H1 (cell line): ENCODE measurements around the gene SGCG. TPM values are rescaled to one million over a fixed set of nuclear protein-coding genes. Genes with fewer than 3 reads are reported as not detected.

ENCODE experiments used
- CTCF ChIA-PET: fragments of 300-600 bp; sonication (Branson Sonifier 250); formaldehyde crosslinking; loops from one replicate; lab custom pipeline; 2021; ENCODE audit not compliant: partially characterized antibody; lab: Charles Lee
- POLR2A ChIA-PET: fragments of 300-600 bp; sonication (Branson Sonifier 250); formaldehyde crosslinking; loops from one replicate; lab custom pipeline; 2021; ENCODE audit warnings: inconsistent platforms; ENCODE audit not compliant: partially characterized antibody; lab: Charles Lee
- DNase-seq, 2 experiments: peaks; one replicate each; pipeline versions ENCODE4 v3.0.0 to v3.0.0-alpha.2; 2010 to 2022; ENCODE audit warnings: low spot score in 2 of 2, low read depth in 1 of 2, mixed read lengths in 1 of 2
- FAIRE-seq: peaks from 2 replicates; lab custom pipeline; 2011; peaks lifted over from hg19 to GRCh38; lab: Jason Lieb, UNC
- H2AFZ ChIP-seq: 2 replicates; pipeline ENCODE4 v1.8.1; 2012; ENCODE audit warnings: low read length, inconsistent platforms
- H2AK5ac ChIP-seq: 2 replicates; pipeline ENCODE4 v1.6.1; 2013; ENCODE audit warnings: low read depth, low read length
- H2BK120ac ChIP-seq: replicated peaks from 2 replicates; pipeline ENCODE3; 2013; ENCODE audit warnings: low read depth, low read length, inconsistent platforms
- H2BK12ac ChIP-seq: 2 replicates; pipeline ENCODE4 v1.6.1; 2013; ENCODE audit warnings: low read depth, low read length
- H2BK15ac ChIP-seq: 2 replicates; pipeline ENCODE4 v1.6.1; 2013; ENCODE audit warnings: low read length
- H2BK20ac ChIP-seq: 2 replicates; pipeline ENCODE4 v1.6.1; 2013; ENCODE audit warnings: low read length
- H2BK5ac ChIP-seq: 2 replicates; pipeline ENCODE4 v1.6.1; 2013; ENCODE audit warnings: low read depth, low read length
- H3K14ac ChIP-seq: 2 replicates; pipeline ENCODE4 v1.6.1; 2013; ENCODE audit warnings: inconsistent platforms; ENCODE audit not compliant: insufficient read length
- H3K18ac ChIP-seq: 2 replicates; pipeline ENCODE4 v1.6.1; 2013; ENCODE audit warnings: low read length; ENCODE audit errors: extremely low read depth
- H3K23ac ChIP-seq: 2 replicates; pipeline ENCODE4 v1.6.1; 2013; ENCODE audit warnings: inconsistent platforms; ENCODE audit not compliant: insufficient read length
- H3K23me2 ChIP-seq: 2 replicates; pipeline ENCODE4 v1.6.1; 2013; ENCODE audit warnings: low read depth, low read length
- H3K27ac ChIP-seq: 2 replicates; pipeline ENCODE4 v1.6.1; 2011; ENCODE audit warnings: low read depth, low read length, inconsistent platforms
- H3K27me3 ChIP-seq, 4 experiments: replicated peaks in 1 of 4; 1 replicate in 1 of 4; 2 replicates in 3 of 4; pipeline versions ENCODE4 v1.6.1 to v1.8.1; 2011 to 2013; ENCODE audit warnings: low read length in 3 of 4, mild to moderate bottlenecking in 3 of 4, inconsistent platforms in 2 of 4, mixed read lengths in 2 of 4, moderate library complexity in 1 of 4; ENCODE audit not compliant: control insufficient read depth in 3 of 4, insufficient read depth in 3 of 4; ENCODE audit errors: extremely low read depth in 1 of 4
- H3K36me3 ChIP-seq, 4 experiments: 2 replicates each; pipeline versions ENCODE4 v1.6.1 to v1.8.1; 2011 to 2013; ENCODE audit warnings: mild to moderate bottlenecking in 4 of 4, low read length in 3 of 4, moderate library complexity in 2 of 4, control low read depth in 1 of 4, inconsistent platforms in 1 of 4; ENCODE audit not compliant: insufficient read depth in 4 of 4, control insufficient read depth in 2 of 4
- H3K4ac ChIP-seq: replicated peaks from 2 replicates; pipeline ENCODE3; 2013; ENCODE audit warnings: low read length, low read depth, mixed read lengths, inconsistent platforms; ENCODE audit not compliant: insufficient read length
- H3K4me1 ChIP-seq, 4 experiments: replicated peaks in 1 of 4; 1 replicate in 1 of 4; 2 replicates in 3 of 4; pipeline versions ENCODE4 v1.6.1 to v1.8.1; 2011 to 2013; ENCODE audit warnings: low read length in 3 of 4, inconsistent platforms in 2 of 4, mixed read lengths in 1 of 4; ENCODE audit not compliant: insufficient read depth in 4 of 4, control insufficient read depth in 3 of 4
- H3K4me2 ChIP-seq, 2 experiments: 2 replicates each; pipeline versions ENCODE4 v1.6.1 to v1.8.1; 2011 to 2013; ENCODE audit warnings: low read depth in 2 of 2, low read length in 2 of 2, control low read depth in 1 of 2, inconsistent platforms in 1 of 2, mild to moderate bottlenecking in 1 of 2; ENCODE audit not compliant: insufficient read depth in 1 of 2
- H3K4me3 ChIP-seq, 4 experiments: fragments of 200-600, 300-600 bp in 1 of 4; sonication (generic), shearing (Covaris generic), sonication (Bioruptor Twin) in 1 of 4; 2 replicates each; pipeline versions ENCODE4 v1.5.1 to v1.8.1; 2011 to 2016; ENCODE audit warnings: low read length in 4 of 4, low read depth in 3 of 4, control low read depth in 2 of 4, inconsistent platforms in 2 of 4, mild to moderate bottlenecking in 2 of 4, mixed read lengths in 1 of 4, moderate library complexity in 1 of 4; ENCODE audit not compliant: insufficient read depth in 2 of 4; ENCODE audit errors: extremely low read depth in 1 of 4
- H3K56ac ChIP-seq: replicated peaks from 2 replicates; pipeline ENCODE3; 2013; ENCODE audit warnings: low read depth, mild to moderate bottlenecking, mixed read lengths, low read length, inconsistent platforms; ENCODE audit not compliant: insufficient read length
- H3K79me1 ChIP-seq: 2 replicates; pipeline ENCODE4 v1.6.1; 2013; ENCODE audit warnings: low read depth, low read length, control low read depth
- H3K79me2 ChIP-seq, 2 experiments: 2 replicates each; pipeline versions ENCODE4 v1.6.1 to v1.8.1; 2012 to 2013; ENCODE audit warnings: low read length in 2 of 2, mild to moderate bottlenecking in 2 of 2, inconsistent platforms in 1 of 2; ENCODE audit not compliant: insufficient read depth in 2 of 2, control insufficient read depth in 1 of 2
- H3K9ac ChIP-seq, 4 experiments: replicated peaks in 1 of 4; 1 replicate in 1 of 4; 2 replicates in 3 of 4; pipeline versions ENCODE4 v1.6.1 to v1.8.1; 2011 to 2013; ENCODE audit warnings: low read depth in 3 of 4, low read length in 3 of 4, control low read depth in 2 of 4, mild to moderate bottlenecking in 2 of 4, moderate library complexity in 2 of 4, inconsistent platforms in 1 of 4; ENCODE audit errors: extremely low read depth in 1 of 4
- H3K9me3 ChIP-seq, 2 experiments: 2 replicates each; pipeline versions ENCODE4 v1.6.1 to v1.8.1; 2012 to 2013; ENCODE audit warnings: mild to moderate bottlenecking in 2 of 2, moderate library complexity in 2 of 2, control low read depth in 1 of 2, inconsistent platforms in 1 of 2, low read depth in 1 of 2, low read length in 1 of 2, mixed read lengths in 1 of 2; ENCODE audit not compliant: insufficient read depth in 2 of 2
- H4K20me1 ChIP-seq, 2 experiments: replicated peaks in 1 of 2; 2 replicates each; pipeline versions ENCODE3 to v1.8.1; 2011 to 2013; ENCODE audit warnings: inconsistent platforms in 2 of 2, low read length in 2 of 2, mild to moderate bottlenecking in 1 of 2; ENCODE audit not compliant: insufficient read depth in 2 of 2, control insufficient read depth in 1 of 2
- H4K5ac ChIP-seq: 2 replicates; pipeline ENCODE4 v1.6.1; 2013; ENCODE audit warnings: low read length, low read depth, mixed read lengths, inconsistent platforms; ENCODE audit not compliant: insufficient read length
- H4K8ac ChIP-seq: 2 replicates; pipeline ENCODE4 v1.8.0; 2013; ENCODE audit warnings: mild to moderate bottlenecking, moderate library complexity, low read length, inconsistent platforms; ENCODE audit not compliant: insufficient read depth; ENCODE audit errors: extremely low read depth
- H4K91ac ChIP-seq: replicated peaks from 2 replicates; pipeline ENCODE3; 2013; ENCODE audit warnings: low read length, mixed read lengths, inconsistent platforms; ENCODE audit not compliant: insufficient read length
- BCL11A ChIP-seq, 2 experiments: IDR thresholded peaks; one replicate each; pipeline ENCODE4 v1.6.1; 2011; ENCODE audit warnings: low read depth in 2 of 2, low read length in 2 of 2, mild to moderate bottlenecking in 2 of 2
- CREB1 ChIP-seq: IDR thresholded peaks from 2 replicates; pipeline ENCODE4 v1.6.1; 2012; ENCODE audit warnings: inconsistent platforms
- EGR1 ChIP-seq: IDR thresholded peaks from 2 replicates; pipeline ENCODE4 v1.6.1; 2011; ENCODE audit warnings: low read depth, low read length, borderline replicate concordance
- KDM4A ChIP-seq: IDR thresholded peaks from one replicate; pipeline ENCODE4 v1.7.1; 2012; ENCODE audit warnings: low read depth, mild to moderate bottlenecking, moderate library complexity, low read length, inconsistent platforms; ENCODE audit not compliant: severe bottlenecking
- KDM5A ChIP-seq: fragments of 200-600 bp; IDR thresholded peaks from 2 replicates; pipeline ENCODE4 v1.7.1; 2012; ENCODE audit warnings: mild to moderate bottlenecking, low read length, inconsistent platforms, mixed read lengths
- NRF1 ChIP-seq: IDR thresholded peaks from 2 replicates; pipeline ENCODE4 v1.6.1; 2011; ENCODE audit warnings: mild to moderate bottlenecking, low read depth, low read length, improper control_type of control experiment
- PHF8 ChIP-seq: fragments of 200-600 bp; sonication (generic); conservative IDR thresholded peaks from 2 replicates; pipeline ENCODE4 v1.7.1; 2012; ENCODE audit warnings: low read depth, mild to moderate bottlenecking, inconsistent platforms, low read length, moderate library complexity
- RNF2 ChIP-seq: fragments of 200-900, 300-1000 bp; sonication (generic); IDR thresholded peaks from 2 replicates; pipeline ENCODE4 v1.7.1; 2016; ENCODE audit warnings: borderline replicate concordance, low read depth, mild to moderate bottlenecking, antibody characterized with exemption, low read length; ENCODE audit not compliant: poor library complexity, severe bottlenecking; ENCODE audit errors: missing control alignments
- SRF ChIP-seq: IDR thresholded peaks from 2 replicates; pipeline ENCODE4 v1.6.1; 2011; ENCODE audit warnings: mild to moderate bottlenecking, low read depth, low read length, moderate library complexity
- TAF7 ChIP-seq: optimal IDR thresholded peaks from 2 replicates; pipeline ENCODE3; 2011; ENCODE audit warnings: low read depth, mild to moderate bottlenecking, inconsistent platforms, low read length, moderate library complexity, borderline replicate concordance
- USF2 ChIP-seq: IDR thresholded peaks from 2 replicates; pipeline ENCODE4 v1.6.1; 2011; ENCODE audit warnings: low read length, improper control_type of control experiment
- WGBS, 2 experiments: shearing (Covaris generic) in 1 of 2; methylation state at CpG; one replicate each; pipeline versions ENCODE4 v1.1.6 to v1.1.7; 2013 to 2015; ENCODE audit warnings: low lambda C conversion rate in 2 of 2, mixed read lengths in 2 of 2, inconsistent platforms in 1 of 2, low coverage in 1 of 2, missing lambda C conversion rate in 1 of 2; ENCODE audit not compliant: insufficient replicate concordance in 2 of 2, insufficient coverage in 1 of 2, insufficient read length in 1 of 2; ENCODE audit errors: extremely low coverage in 1 of 2, missing lambda C conversion rate in 1 of 2; 5-methylcytosine and 5-hydroxymethylcytosine counted together
- polyA plus RNA-seq, 7 experiments: library from polyadenylated mRNA; depleted of rRNA in 3 of 7; stranded (reverse) in 5 of 7; unstranded in 2 of 7; fragments of >200 nt in 5 of 7; fragments of 200-250 nt in 2 of 7; gene quantifications; 1 replicate in 5 of 7; 2 replicates in 1 of 7; 4 replicates in 1 of 7; pipeline versions ENCODE4 v1.2.1 to v1.2.3, GENCODE V29; 2011 to 2013; ENCODE audit warnings: missing spikeins in 2 of 7, mixed read lengths in 2 of 7
- total RNA-seq: library from RNA; stranded (reverse); fragmentation: NEBNext Ultra II Directional; extraction: Animal tissue kit (Norgen Biotek cat#: 25700); gene quantifications from 2 replicates; pipeline ENCODE4 v1.2.1, GENCODE V29; 2021

SGCG gene
- total and polyA plus RNA-seq, 2 of the 8 experiments (the other 6 are each of a cell fraction or from before 2014, with no cell fraction given) = 0.05 TPM; not detected in 1

GRCh38 chr13:23320926-23321534, 140.3 kb downstream of the SGCG start:
- Histone ChIP-seq H2AK5ac (no peak overlapping the region), H2BK120ac (no peak overlapping the region), H3K36me3 (no peaks in the 10 kb centered on the region), H2BK20ac (no peak overlapping the region), H3K79me2 (no peaks in the 10 kb centered on the region), H3K4me3 (no peak overlapping the region), H2BK12ac (no peak overlapping the region), H3K4ac (no peak overlapping the region), H3K23ac (no peak overlapping the region), H4K20me1 (no peaks in the 10 kb centered on the region), H2BK15ac (no peak overlapping the region), H4K5ac (no peak overlapping the region), H4K8ac (no peak overlapping the region), H3K4me1 (peaks cover 0 to 9% (median 3%) of the 10 kb centered on the region in 4 experiments; a peak in 4 of 7 replicates), H3K23me2 (no peaks in the 10 kb centered on the region), H3K9me3 (no peaks in the 10 kb centered on the region), H4K91ac (no peak overlapping the region), H3K14ac (no peak overlapping the region), H2AFZ (no peak overlapping the region), H3K79me1 (no peaks in the 10 kb centered on the region), H3K4me2 (no peak overlapping the region), H3K9ac (no peak overlapping the region), H3K27me3 (no peaks in the 10 kb centered on the region), H3K27ac (no peak overlapping the region), H2BK5ac (no peak overlapping the region), H3K56ac (no peak overlapping the region), H3K18ac (no peak overlapping the region)
- TF ChIP-seq BCL11A (IDR thresholded peaks at IDR 0.05; ENCODE audit: low read depth in 2 of 2, low read length in 2 of 2) = no peak
- TF ChIP-seq RNF2 = no peak
- TF ChIP-seq SRF = no peak
- no peak for TF ChIP-seq USF2
- no peak for TF ChIP-seq KDM4A
- TF ChIP-seq KDM5A = no peak
- no peak for TF ChIP-seq PHF8
- TF ChIP-seq TAF7 = no peak
- no peak for TF ChIP-seq EGR1
- no peak for TF ChIP-seq NRF1
- no peak for TF ChIP-seq CREB1
- DNase-seq (no peak), FAIRE-seq (no peak)
- CTCF ChIA-PET = interaction anchor here (0.8 to 1.3 kb wide), 3 partner anchors 13 to 334 kb away, joined by 3 read pairs; no protein-coding TSS in a partner anchor
- POLR2A ChIA-PET = no interaction called here
- 90% methylated on average over 4 of the region's 4 CpGs; no CpG with 5 or more reads in 1 of the 2 experiments for WGBS, 2 experiments
